A673 (cell line): ENCODE results near the gene MS4A12. TPM values are rescaled to one million over a fixed set of nuclear protein-coding genes. Genes with fewer than 3 reads are reported as not detected.
A peak's percentile ranks its signal among the peaks of the same experiment; 100 is the strongest.

ENCODE experiments used
- BruUV-seq: library from RNA; stranded (reverse); fragments of 400-500 nt; replicated peaks from 2 replicates; lab custom pipeline; 2021; lab: Mats Ljungman, UMichigan
- CTCF ChIA-PET: fragments of 300-600 bp; sonication (Branson Sonifier 250); formaldehyde crosslinking; loops from one replicate; lab custom pipeline; 2022; ENCODE audit warnings: antibody characterized with exemption; lab: Charles Lee
- POLR2A ChIA-PET: fragments of 300-600 bp; sonication (Branson Sonifier 250); formaldehyde crosslinking; loops from one replicate; lab custom pipeline; 2022; ENCODE audit warnings: antibody characterized with exemption; ENCODE audit not compliant: low non-redundant PET; lab: Charles Lee
- DNase-seq: peaks from one replicate; pipeline ENCODE4 v3.0.0-alpha.2; 2015; ENCODE audit warnings: low spot score
- H3K27ac ChIP-seq: fragments of 200-600 bp; sonication (generic); 2 replicates; pipeline ENCODE4 v1.5.1; 2016; ENCODE audit warnings: mixed run types, low read depth, mild to moderate bottlenecking, mixed read lengths, antibody characterized with exemption, low read length; ENCODE audit not compliant: poor library complexity, severe bottlenecking
- H3K27me3 ChIP-seq: fragments of 200-600 bp; sonication (generic); replicated peaks from 2 replicates; pipeline ENCODE4 v1.6.1; 2017; ENCODE audit warnings: mixed run types, low read depth, mild to moderate bottlenecking, mixed read lengths, antibody characterized with exemption, low read length; ENCODE audit not compliant: insufficient read depth, poor library complexity
- H3K36me3 ChIP-seq: fragments of 200-600 bp; sonication (generic); 2 replicates; pipeline ENCODE4 v1.6.1; 2016; ENCODE audit warnings: mixed run types, mild to moderate bottlenecking, mixed read lengths, antibody characterized with exemption, low read length; ENCODE audit not compliant: insufficient read depth, poor library complexity, severe bottlenecking
- H3K4me1 ChIP-seq: fragments of 200-600 bp; sonication (generic); 2 replicates; pipeline ENCODE4 v1.6.1; 2017; ENCODE audit warnings: mixed run types, mild to moderate bottlenecking, mixed read lengths, antibody characterized with exemption, low read length; ENCODE audit not compliant: insufficient read depth, poor library complexity, severe bottlenecking
- H3K4me3 ChIP-seq: fragments of 200-600 bp; sonication (generic); 2 replicates; pipeline ENCODE4 v1.5.1; 2016; ENCODE audit warnings: low read depth, mixed run types, mild to moderate bottlenecking, mixed read lengths, low read length; ENCODE audit not compliant: poor library complexity, severe bottlenecking
- H3K9me3 ChIP-seq: fragments of 200-600 bp; sonication (generic); 2 replicates; pipeline ENCODE4 v1.6.1; 2016; ENCODE audit warnings: mixed run types, low read depth, mild to moderate bottlenecking, mixed read lengths, antibody characterized with exemption, low read length; ENCODE audit not compliant: poor library complexity, severe bottlenecking
- CTCF ChIP-seq: fragments of 300-800, 200-600 bp; sonication (generic); conservative IDR thresholded peaks from 2 replicates; pipeline ENCODE4 v1.5.1; 2017; ENCODE audit warnings: low read depth, mild to moderate bottlenecking, antibody characterized with exemption, low read length, moderate library complexity, mixed read lengths
- EZH2 ChIP-seq: fragments of 200-600 bp; sonication (generic); IDR thresholded peaks from 2 replicates; pipeline ENCODE4 v1.6.1; 2017; ENCODE audit warnings: borderline replicate concordance, low read depth, mild to moderate bottlenecking, mixed read lengths, antibody characterized with exemption, low read length; ENCODE audit not compliant: poor library complexity, severe bottlenecking
- intact Hi-C: fragments of 100-400 bp; cut with micrococcal nuclease; formaldehyde crosslinking; loops from one replicate; pipeline ENCODE4 v1.10.0; 2022; ENCODE audit not compliant: unreplicated experiment
- total RNA-seq: library from RNA; stranded (reverse); gene quantifications from 2 replicates; pipeline ENCODE4 v1.2.3, GENCODE V29; 2021

Gene MS4A12
- total RNA-seq, 1 experiment from 2014 or later: not detected

- no peak for DNase-seq
- Histone ChIP-seq H3K27ac (no peak overlapping the region), H3K9me3 (no peaks in the 10 kb centered on the region), H3K4me1 (no peaks in the 10 kb centered on the region), H3K4me3 (no peak overlapping the region), H3K36me3 (no peaks in the 10 kb centered on the region), H3K27me3 (peaks cover 26% of the 10 kb centered on the region)
- intact Hi-C loops: no loop called here
- no TSS peak for BruUV-seq
- ChIA-PET POLR2A (interaction anchor here (0.6 kb wide), 1 partner anchor 51 kb away, joined by 7 read pairs; no protein-coding TSS in a partner anchor), CTCF (interaction anchor here (0.6 kb wide), 1 partner anchor 411 kb away, joined by 4 read pairs; no protein-coding TSS in a partner anchor)
- TF ChIP-seq EZH2 (no peak), CTCF (no peak)
These were observed 15.5 kb upstream of the MS4A12 start for GRCh38 chr11:60477035-60477445.

- Histone ChIP-seq H3K4me3 (no peak overlapping the region), H3K4me1 (no peaks in the 10 kb centered on the region), H3K27me3 (peaks cover 16% of the 10 kb centered on the region), H3K27ac (no peak overlapping the region), H3K9me3 (no peaks in the 10 kb centered on the region), H3K36me3 (no peaks in the 10 kb centered on the region)
- CTCF ChIA-PET: no interaction called here
- no TSS peak for BruUV-seq
- intact Hi-C loops: no loop called here
- TF ChIP-seq EZH2 (no peak), CTCF (no peak)
- no peak for DNase-seq
- POLR2A ChIA-PET: no interaction called here
These were observed 10.2 kb upstream of the MS4A12 start for GRCh38 chr11:60482361-60482760.

GRCh38 chr11:60485987-60486386 lies 6.6 kb upstream of the MS4A12 start:
- ChIA-PET CTCF (interaction anchor here (1.0 kb wide), 1 partner anchor 123 kb away, joined by 3 read pairs; no protein-coding TSS in a partner anchor), POLR2A (no interaction called here)
- BruUV-seq: no TSS peak
- Histone ChIP-seq H3K36me3 (no peaks in the 10 kb centered on the region), H3K4me1 (no peaks in the 10 kb centered on the region), H3K4me3 (no peak overlapping the region), H3K27me3 (peaks cover 4% of the 10 kb centered on the region), H3K9me3 (no peaks in the 10 kb centered on the region), H3K27ac (no peak overlapping the region)
- peak; percentile 69 for DNase-seq
- intact Hi-C loops: loop anchor here (5.0 kb wide), 2 partner anchors 124 to 219 kb away; no protein-coding TSS in a partner anchor
- TF ChIP-seq EZH2: no peak
- peak; percentile 72 for TF ChIP-seq CTCF
